HG02763 (cell line): Measurements from ENCODE around the gene IL9R.
"Not testable (repeated sequence)": the region's sequence is repeated elsewhere in the genome, so short reads cannot be mapped to it uniquely, and the experiment has no call there.

ENCODE experiments used
- ATAC-seq: cut with Tn5 transposase; IDR thresholded peaks from one replicate; pipeline ENCODE4 v1.9.1; 2021; ENCODE audit warnings: mild to moderate bottlenecking, moderate library complexity; ENCODE audit not compliant: unreplicated experiment

The IL9R gene

GRCh38 chrX:155997436-155997835 lies at the start of gene IL9R:
Gene IL9R, plus strand, starts transcription at chrX:155997696. Its CDS starts 64 bp downstream, at chrX:155997760.
- ATAC-seq, result peak; percentile 84

- no peak for ATAC-seq
Measured at GRCh38 chrX:155949098-155949497, 48.4 kb upstream of the IL9R start.

GRCh38 chrX:155951237-155951789 lies 46.2 kb upstream of the IL9R start:
- ATAC-seq, result no peak

- ATAC-seq, result no peak
Measured at GRCh38 chrX:155953055-155953454, 44.4 kb upstream of the IL9R start.

GRCh38 chrX:155954793-155955192 lies 42.7 kb upstream of the IL9R start:
- ATAC-seq, result no peak

- no peak for ATAC-seq
Measured at GRCh38 chrX:155956099-155956498, 41.4 kb upstream of the IL9R start.

GRCh38 chrX:155956649-155957048 lies 40.8 kb upstream of the IL9R start:
- no peak for ATAC-seq

- no peak for ATAC-seq
Measured at GRCh38 chrX:155957843-155958242, 39.7 kb upstream of the IL9R start.

- ATAC-seq, result no peak
Measured at GRCh38 chrX:155959018-155959587, 38.4 kb upstream of the IL9R start.

GRCh38 chrX:155962906-155963305 lies 34.6 kb upstream of the IL9R start:
- ATAC-seq, result no peak

- no peak for ATAC-seq
Measured at GRCh38 chrX:155966876-155967275, 30.6 kb upstream of the IL9R start.

- ATAC-seq, result no peak
Measured at GRCh38 chrX:155967653-155968325, 29.7 kb upstream of the IL9R start.

GRCh38 chrX:155968326-155968661 lies 29.2 kb upstream of the IL9R start:
- no peak for ATAC-seq

GRCh38 chrX:155968791-155969190 lies 28.7 kb upstream of the IL9R start:
- ATAC-seq, result no peak

GRCh38 chrX:155971658-155972057 lies 25.8 kb upstream of the IL9R start:
- not testable (repeated sequence) for ATAC-seq

- not testable (repeated sequence) for ATAC-seq
Measured at GRCh38 chrX:155972241-155972640, 25.3 kb upstream of the IL9R start.

GRCh38 chrX:155983326-155983725 lies 14.2 kb upstream of the IL9R start:
- ATAC-seq, result no peak

GRCh38 chrX:155985208-155985607 lies 12.3 kb upstream of the IL9R start:
- ATAC-seq, result no peak

- not testable (repeated sequence) for ATAC-seq
Measured at GRCh38 chrX:155986995-155987394, 10.5 kb upstream of the IL9R start.

- ATAC-seq, result no peak
Measured at GRCh38 chrX:155988859-155989258, 8.6 kb upstream of the IL9R start.

GRCh38 chrX:155993421-155993820 lies 4.1 kb upstream of the IL9R start:
- no peak for ATAC-seq

GRCh38 chrX:155995321-155995875 lies 2.1 kb upstream of the IL9R start:
- no peak for ATAC-seq
